ENCODE results near the gene CFAP65. TPM values are rescaled to one million over a fixed set of nuclear protein-coding genes. Genes with fewer than 3 reads are reported as not detected.
A peak's percentile ranks its signal among the peaks of the same experiment; 100 is the strongest.

Gene CFAP65
- total and polyA plus RNA-seq, 2 of the 13 experiments (the other 11 are each of a cell fraction or from before 2014, with no cell fraction given): 0.05 TPM; not detected in 1

GRCh38 chr2:219071131-219071816 lies 30.0 kb upstream of the CFAP65 start (continued):
- TF ChIP-seq TMF1 (CRISPR knock-in tag; IDR thresholded peaks at IDR 0.05; ENCODE audit: low read depth) (peak; percentile 74; the same call in 1 of the 2 replicates), AKNA (CRISPR knock-in tag; IDR thresholded peaks at IDR 0.05; ENCODE audit: borderline replicate concordance) (no peak), DRAP1 (CRISPR knock-in tag; IDR thresholded peaks at IDR 0.05) (0 out of 2 replicates have a peak, but pooled peaks have one; percentile 23), ZNF615 (CRISPR knock-in tag; IDR thresholded peaks at IDR 0.05; ENCODE audit: borderline replicate concordance) (no peak), TFE3 (CRISPR knock-in tag; IDR thresholded peaks at IDR 0.05) (peak; percentile 48; the same call in 1 of the 2 replicates), ZNF782 (CRISPR knock-in tag; IDR thresholded peaks at IDR 0.05; ENCODE audit: borderline replicate concordance) (no peak), KLF6 (CRISPR knock-in tag; IDR thresholded peaks at IDR 0.05) (no peak), ZFP41 (CRISPR knock-in tag; IDR thresholded peaks at IDR 0.05; ENCODE audit: borderline replicate concordance) (no peak), GABPB1 (CRISPR knock-in tag; IDR thresholded peaks at IDR 0.05) (no peak), BRD4 (CRISPR knock-in tag; IDR thresholded peaks at IDR 0.05) (no peak), ZNF235 (CRISPR knock-in tag; IDR thresholded peaks at IDR 0.05; ENCODE audit: borderline replicate concordance) (no peak), ZNF281 (CRISPR knock-in tag; IDR thresholded peaks at IDR 0.05; ENCODE audit: borderline replicate concordance) (peak; percentile 77; the same call in 1 of the 2 replicates), FOSL1 (CRISPR knock-in tag; IDR thresholded peaks at IDR 0.05; ENCODE audit: borderline replicate concordance) (no peak), SMAD1 (CRISPR knock-in tag; IDR thresholded peaks at IDR 0.05; ENCODE audit: borderline replicate concordance, low read depth) (0 out of 2 replicates have a peak, but pooled peaks have one; percentile 51), ATF3 (CRISPR knock-in tag; IDR thresholded peaks at IDR 0.05) (no peak), HNRNPUL1 (IDR thresholded peaks at IDR 0.05; ENCODE audit: low read depth, low read length) (no peak), ZNF775 (CRISPR knock-in tag; IDR thresholded peaks at IDR 0.05; ENCODE audit: borderline replicate concordance) (no peak)

Data from HepG2 (cell line).